Astrocyte (in vitro differentiated cells and primary cell): ENCODE measurements around the gene APOC4.

Experiments
- CTCF ChIP-seq: IDR thresholded peaks from 2 replicates; pipeline ENCODE4 v1.5.1; 2011; ENCODE audit warnings: low read depth, mild to moderate bottlenecking, inconsistent platforms, low read length, moderate library complexity; ENCODE audit not compliant: insufficient read depth
- EZH2 ChIP-seq: IDR thresholded peaks from 2 replicates; pipeline ENCODE4 v1.6.1; 2012; ENCODE audit warnings: mild to moderate bottlenecking, low read length, inconsistent platforms; ENCODE audit not compliant: insufficient read depth

GRCh38 chr19:44903602-44904425, 38.2 kb upstream of the APOC4 start:
- TF ChIP-seq EZH2 (no peak), CTCF (peak; percentile 89)
